Erythroblast (primary cell): ENCODE data around the gene ICAM3.

Experiments used
- DNase-seq, 2 experiments: peaks; one replicate each; lab custom pipeline; 2025; lab: John Stamatoyannopoulos, UW
- GATA1 ChIP-seq: IDR thresholded peaks from 2 replicates; pipeline ENCODE4 v1.6.1; 2011; ENCODE audit warnings: low read depth, mild to moderate bottlenecking, control low read depth, low read length, moderate library complexity
- POLR2A ChIP-seq: IDR thresholded peaks from 2 replicates; pipeline ENCODE4 v1.6.1; 2011; ENCODE audit warnings: mild to moderate bottlenecking, low read length

ICAM3 gene

GRCh38 chr19:10285393-10285792 lies 54.0 kb downstream of the ICAM3 start:
- TF ChIP-seq POLR2A (no peak), GATA1 (no peak)
- no peak for DNase-seq

GRCh38 chr19:10284960-10285278 lies 54.5 kb downstream of the ICAM3 start:
- no peak for TF ChIP-seq POLR2A
- no peak for TF ChIP-seq GATA1
- DNase-seq = no peak

GRCh38 chr19:10284065-10284959 lies 55.1 kb downstream of the ICAM3 start:
- no peak for TF ChIP-seq GATA1
- TF ChIP-seq POLR2A = no peak

More at GRCh38 chr19:10284065-10284959, 55.1 kb downstream of the ICAM3 start:
- DNase-seq = no peak
